T-cell (primary cell): ENCODE data around the gene SEMA7A. TPM values are rescaled to one million over a fixed set of nuclear protein-coding genes. Genes with fewer than 3 reads are reported as not detected.

Source experiments
- ATAC-seq, 4 experiments: fragments of 200-7000 bp in 3 of 4; fragments of 150-1000 bp in 1 of 4; cut with Tn5 transposase; replicated peaks in 1 of 4; 1 replicate in 3 of 4; 2 replicates in 1 of 4; pipeline ENCODE4 v1.10.0; 2021; ENCODE audit warnings: moderate library complexity in 3 of 4, mild to moderate bottlenecking in 2 of 4, moderate number of reproducible peaks in 1 of 4
- CTCF ChIA-PET, 2 donors: fragments of 300-600 bp; sonication (Branson Sonifier 250); formaldehyde crosslinking; loops; one replicate each; lab custom pipeline; 2022; ENCODE audit warnings: antibody characterized with exemption in 2 of 2; lab: Charles Lee
- POLR2A ChIA-PET, 2 donors: fragments of 300-600 bp; sonication (Branson Sonifier 250); formaldehyde crosslinking; loops; one replicate each; lab custom pipeline; 2022; ENCODE audit warnings: antibody characterized with exemption in 2 of 2; lab: Charles Lee
- DNase-seq, 35 experiments: peaks; one replicate each; pipeline versions ENCODE4 v3.0.0 to v3.0.0-alpha.2; 2013 to 2023
- H3K27ac ChIP-seq: one replicate; pipeline ENCODE4 v1.5.1; 2013; ENCODE audit warnings: low read length
- H3K27me3 ChIP-seq, 2 experiments: replicated peaks in 1 of 2; 1 replicate in 1 of 2; 2 replicates in 1 of 2; pipeline versions ENCODE4 v1.6.1 to v1.7.0; 2013; ENCODE audit warnings: low read length in 1 of 2, mixed read lengths in 1 of 2; ENCODE audit not compliant: control insufficient read depth in 2 of 2, insufficient read depth in 2 of 2; ENCODE audit errors: extremely low read depth in 1 of 2
- H3K36me3 ChIP-seq, 2 donors: 1 replicate in 1 of 2; 2 replicates in 1 of 2; pipeline versions ENCODE4 v1.6.1 to v1.7.0; 2013; ENCODE audit warnings: low read length in 1 of 2; ENCODE audit not compliant: control insufficient read depth in 2 of 2, insufficient read depth in 1 of 2; ENCODE audit errors: extremely low read depth in 1 of 2
- H3K4me1 ChIP-seq, 2 experiments: 1 replicate in 1 of 2; 2 replicates in 1 of 2; pipeline versions ENCODE4 v1.6.1 to v1.7.0; 2013; ENCODE audit warnings: low read length in 2 of 2, mixed read lengths in 1 of 2; ENCODE audit not compliant: insufficient read depth in 2 of 2, control insufficient read depth in 1 of 2; ENCODE audit errors: extremely low read depth in 1 of 2
- H3K4me3 ChIP-seq, 2 donors: 1 replicate in 1 of 2; 2 replicates in 1 of 2; pipeline versions ENCODE4 v1.5.1 to v1.7.0; 2013; ENCODE audit warnings: mild to moderate bottlenecking in 2 of 2, low read length in 1 of 2, moderate library complexity in 1 of 2; ENCODE audit not compliant: control insufficient read depth in 1 of 2; ENCODE audit errors: extremely low read depth in 1 of 2
- H3K9me3 ChIP-seq: 2 replicates; pipeline ENCODE4 v1.7.0; 2013
- H3K27ac Mint-ChIP-seq, 2 donors: one replicate each; pipeline ENCODE4 v1.8.0; 2020 to 2021; ENCODE audit warnings: mild to moderate bottlenecking in 2 of 2, mixed read lengths in 2 of 2
- H3K27me3 Mint-ChIP-seq, 2 donors: one replicate each; pipeline ENCODE4 v1.8.0; 2021 to 2022; ENCODE audit warnings: mixed read lengths in 2 of 2
- H3K36me3 Mint-ChIP-seq: one replicate; pipeline ENCODE4 v1.8.0; 2021; ENCODE audit warnings: mixed read lengths
- H3K4me1 Mint-ChIP-seq, 3 donors: one replicate each; pipeline ENCODE4 v1.8.0; 2020 to 2022; ENCODE audit warnings: mixed read lengths in 3 of 3, mild to moderate bottlenecking in 1 of 3
- H3K4me3 Mint-ChIP-seq, 3 donors: one replicate each; pipeline ENCODE4 v1.8.0; 2020 to 2022; ENCODE audit warnings: mild to moderate bottlenecking in 3 of 3, mixed read lengths in 3 of 3, moderate library complexity in 3 of 3
- H3K9me3 Mint-ChIP-seq, 3 donors: one replicate each; pipeline ENCODE4 v1.8.0; 2020 to 2022; ENCODE audit warnings: mixed read lengths in 3 of 3
- WGBS: methylation state at CpG from one replicate; pipeline ENCODE4 v1.1.5; 2013; ENCODE audit warnings: missing lambda C conversion rate; ENCODE audit not compliant: insufficient coverage; 5-methylcytosine and 5-hydroxymethylcytosine counted together
- total RNA-seq, 35 experiments: library from RNA in 6 of 35; stranded (reverse) in 6 of 35; fragments of 120-200 nt in 1 of 35; gene quantifications; one replicate each; pipeline versions ENCODE4 v1.2.1 to v1.2.4 and lab custom pipeline; 2013 to 2026

Gene SEMA7A
- total RNA-seq, 5 donors from 2014 or later (not counting 1 experiment from before 2014, with no cell fraction given) = 2.0 to 4.7 (median 3.1) TPM

- peaks cover 29 to 33% (median 32%) of the 10 kb centered on the region in 3 donors for H3K4me1 Mint-ChIP-seq
- H3K27me3 Mint-ChIP-seq = no peaks in the 10 kb centered on the region
- H3K27me3 ChIP-seq = no peaks in the 10 kb centered on the region
- POLR2A ChIA-PET = no interaction called here
- ATAC-seq (no peak), DNase-seq (no peak)
- H3K36me3 Mint-ChIP-seq = peaks cover 21% of the 10 kb centered on the region
- no peak overlapping the region for H3K27ac Mint-ChIP-seq
- peaks cover 4 to 7% of the 10 kb centered on the region in 2 donors for H3K36me3 ChIP-seq
- H3K9me3 Mint-ChIP-seq = no peaks in the 10 kb centered on the region
- H3K9me3 ChIP-seq = no peaks in the 10 kb centered on the region
- CTCF ChIA-PET = no interaction called here
- no peak overlapping the region for H3K4me3 ChIP-seq
- H3K4me3 Mint-ChIP-seq = no peak overlapping the region
- no CpG with 5 or more reads among the region's 1 CpG for WGBS
- H3K4me1 ChIP-seq = peaks cover 5 to 6% of the 10 kb centered on the region in 2 experiments
- H3K27ac ChIP-seq = no peak overlapping the region
Observed at GRCh38 chr15:74466570-74466969, 32.8 kb upstream of the SEMA7A start.

- Mint-ChIP-seq H3K4me1 (peaks cover 39 to 45% (median 44%) of the 10 kb centered on the region in 3 donors), H3K36me3 (peaks cover 17% of the 10 kb centered on the region), H3K9me3 (no peaks in the 10 kb centered on the region), H3K4me3 (no peak overlapping the region), H3K27ac (no peak overlapping the region), H3K27me3 (no peaks in the 10 kb centered on the region)
- Histone ChIP-seq H3K27ac (no peak overlapping the region), H3K27me3 (no peaks in the 10 kb centered on the region), H3K36me3 (peaks cover 4% of the 10 kb centered on the region in 2 donors), H3K4me1 (peaks cover 11 to 18% of the 10 kb centered on the region in 2 experiments), H3K4me3 (no peak overlapping the region), H3K9me3 (no peaks in the 10 kb centered on the region)
- no CpG with 5 or more reads among the region's 2 CpGs for WGBS
- CTCF ChIA-PET = no interaction called here
- DNase-seq (no peak), ATAC-seq (no peak)
- POLR2A ChIA-PET = no interaction called here
Observed at GRCh38 chr15:74464897-74465296, 31.1 kb upstream of the SEMA7A start.

- no peaks in the 10 kb centered on the region for H3K9me3 ChIP-seq
- H3K36me3 Mint-ChIP-seq = peaks cover 17% of the 10 kb centered on the region
- no peaks in the 10 kb centered on the region for H3K36me3 ChIP-seq
- H3K9me3 Mint-ChIP-seq = no peaks in the 10 kb centered on the region
- no peak overlapping the region for H3K4me3 ChIP-seq
- POLR2A ChIA-PET = no interaction called here
- peaks cover 11 to 23% of the 10 kb centered on the region in 2 experiments for H3K4me1 ChIP-seq
- H3K4me3 Mint-ChIP-seq = no peak overlapping the region
- no peaks in the 10 kb centered on the region for H3K27me3 Mint-ChIP-seq
- H3K4me1 Mint-ChIP-seq = peaks cover 39 to 45% (median 45%) of the 10 kb centered on the region in 3 donors
- CTCF ChIA-PET = no interaction called here
- H3K27ac ChIP-seq = no peak overlapping the region
- no peak for DNase-seq
- no peaks in the 10 kb centered on the region for H3K27me3 ChIP-seq
- peak overlapping the region in 1 of 2 donors; percentile 35 for H3K27ac Mint-ChIP-seq
- WGBS = 14% methylated on average over 1 of the region's 2 CpGs
- ATAC-seq = no peak
Observed at GRCh38 chr15:74464216-74464615, 30.5 kb upstream of the SEMA7A start.

GRCh38 chr15:74463634-74464033, 29.9 kb upstream of the SEMA7A start:
- Histone ChIP-seq H3K27ac (no peak overlapping the region), H3K4me1 (peaks cover 11 to 23% of the 10 kb centered on the region in 2 experiments), H3K9me3 (no peaks in the 10 kb centered on the region), H3K4me3 (no peak overlapping the region), H3K36me3 (peaks cover 0 to under 1% of the 10 kb centered on the region in 2 donors), H3K27me3 (no peaks in the 10 kb centered on the region)
- Mint-ChIP-seq H3K27ac (no peak overlapping the region), H3K27me3 (no peaks in the 10 kb centered on the region), H3K9me3 (no peaks in the 10 kb centered on the region), H3K36me3 (peaks cover 18% of the 10 kb centered on the region), H3K4me3 (no peak overlapping the region), H3K4me1 (peaks cover 43 to 50% (median 49%) of the 10 kb centered on the region in 3 donors)
- DNase-seq (no peak), ATAC-seq (no peak)
- CTCF ChIA-PET = no interaction called here
- POLR2A ChIA-PET = no interaction called here

GRCh38 chr15:74461847-74462511, 28.2 kb upstream of the SEMA7A start:
- Mint-ChIP-seq H3K27me3 (no peaks in the 10 kb centered on the region), H3K9me3 (no peaks in the 10 kb centered on the region), H3K4me1 (peaks cover 46 to 54% (median 50%) of the 10 kb centered on the region in 3 donors), H3K4me3 (peak overlapping the region; percentile 92 to 97 (median 93)), H3K36me3 (peaks cover 22% of the 10 kb centered on the region), H3K27ac (peak overlapping the region; percentile 96 to 97)
- Histone ChIP-seq H3K4me1 (peaks cover 11 to 23% of the 10 kb centered on the region in 2 experiments), H3K9me3 (no peaks in the 10 kb centered on the region), H3K36me3 (peaks cover 0 to 8% of the 10 kb centered on the region in 2 donors), H3K27me3 (no peaks in the 10 kb centered on the region), H3K4me3 (peak overlapping the region; percentile 93 to 98), H3K27ac (peak overlapping the region; percentile 61)
- no peak for ATAC-seq
- CTCF ChIA-PET = interaction anchor here (0.7 to 1.4 kb wide), 3 partner anchors 68 to 87 kb away, joined by 3 read pairs; no protein-coding TSS in a partner anchor
- 14% methylated on average over 3 of the region's 8 CpGs for WGBS
- POLR2A ChIA-PET = interaction anchor here (0.6 to 0.7 kb wide), 4 partner anchors 27 to 833 kb away, joined by 4 to 5 read pairs (median 4); no protein-coding TSS in a partner anchor
- DNase-seq = peak in 1 of 35 experiments; percentile 7

- CTCF ChIA-PET = interaction anchor here (0.6 to 1.4 kb wide), 7 partner anchors 10 to 93 kb away, joined by 3 to 5 read pairs (median 3); partner anchors contain the start of gene ARID3B (in 1 of the 2)
- Histone ChIP-seq H3K27ac (peak within 1 kb of the TSS; percentile 61), H3K27me3 (no peaks in the 10 kb centered on the region), H3K4me3 (peak within 1 kb of the TSS; percentile 93 to 98), H3K9me3 (no peaks in the 10 kb centered on the region), H3K4me1 (peaks cover 11 to 23% of the 10 kb centered on the region in 2 experiments), H3K36me3 (peaks cover 0 to 17% of the 10 kb centered on the region in 2 donors)
- Mint-ChIP-seq H3K27ac (peak within 1 kb of the TSS; percentile 96 to 97), H3K36me3 (peaks cover 21% of the 10 kb centered on the region), H3K27me3 (no peaks in the 10 kb centered on the region), H3K9me3 (no peaks in the 10 kb centered on the region), H3K4me3 (peak within 1 kb of the TSS; percentile 92 to 97 (median 93)), H3K4me1 (peaks cover 47 to 54% (median 54%) of the 10 kb centered on the region in 3 donors)
- DNase-seq = peak; percentile 90 to 97 (median 94)
- 1% methylated on average over 44 of the region's 54 CpGs for WGBS
- peak; percentile 99 for ATAC-seq
- POLR2A ChIA-PET = interaction anchor here (0.6 to 0.7 kb wide), 3 partner anchors 85 to 1825 kb away, joined by 3 to 7 read pairs (median 4); no protein-coding TSS in a partner anchor
Observed at GRCh38 chr15:74460871-74461846, 27.4 kb upstream of the SEMA7A start, which contains the start of gene UBL7. Gene UBL7 (minus strand): TSS chr15:74461160. CDS start chr15:74458867, 2,293 bp downstream.
